C4-2B (cell line): ENCODE data around the gene LRBA.
"Not testable (repeated sequence)": the region's sequence is repeated elsewhere in the genome, so short reads cannot be mapped to it uniquely, and the experiment has no call there.

ENCODE experiments used
- H3K27ac ChIP-seq: fragments of 450-650 bp; 2 replicates; pipeline ENCODE4 v1.5.1; 2017
- CTCF ChIP-seq: fragments of 450-650 bp; conservative IDR thresholded peaks from 2 replicates; pipeline ENCODE4 v1.5.1; 2017; ENCODE audit warnings: mild to moderate bottlenecking
- ZFX ChIP-seq: fragments of 450-650 bp; IDR thresholded peaks from 2 replicates; pipeline ENCODE4 v1.6.1; 2017

The LRBA gene

GRCh38 chr4:151031831-151032605 is 16.9 kb upstream of the LRBA start:
- H3K27ac ChIP-seq, result no peak overlapping the region
- TF ChIP-seq CTCF, result no peak
- TF ChIP-seq ZFX, result no peak

- TF ChIP-seq CTCF (no peak), ZFX (no peak)
- no peak overlapping the region for H3K27ac ChIP-seq
Observed at GRCh38 chr4:151029537-151029936, 14.5 kb upstream of the LRBA start.

GRCh38 chr4:151029006-151029405 is 13.9 kb upstream of the LRBA start:
- H3K27ac ChIP-seq, result not testable (repeated sequence)

- no peak overlapping the region for H3K27ac ChIP-seq
- TF ChIP-seq ZFX (no peak), CTCF (no peak)
Observed at GRCh38 chr4:151025759-151026158, 10.7 kb upstream of the LRBA start.

GRCh38 chr4:151022586-151022985 is 7.5 kb upstream of the LRBA start:
- H3K27ac ChIP-seq, result peak overlapping the region; percentile 70
- TF ChIP-seq CTCF, result no peak
- TF ChIP-seq ZFX, result no peak

- TF ChIP-seq CTCF, result no peak
- TF ChIP-seq ZFX, result no peak
- H3K27ac ChIP-seq, result peak overlapping the region; percentile 38
Observed at GRCh38 chr4:151021637-151022334, 6.7 kb upstream of the LRBA start.

GRCh38 chr4:151015459-151016347 is 619 bp upstream of the LRBA start:
- H3K27ac ChIP-seq, result peak overlapping the region; percentile 94
- no peak for TF ChIP-seq CTCF
- TF ChIP-seq ZFX, result no peak
